H1 (cell line): ENCODE results near the gene FLNA. TPM values are rescaled to one million over a fixed set of nuclear protein-coding genes. Genes with fewer than 3 reads are reported as not detected.

ENCODE experiments used
- BACH1 ChIP-seq: IDR thresholded peaks from 2 replicates; pipeline ENCODE4 v1.6.1; 2012; ENCODE audit warnings: low read length, improper control_type of control experiment
- CTBP2 ChIP-seq: IDR thresholded peaks from 2 replicates; pipeline ENCODE4 v1.7.0; 2011; ENCODE audit warnings: borderline replicate concordance, mild to moderate bottlenecking, moderate library complexity, mixed read lengths, low read length; ENCODE audit not compliant: insufficient read depth, insufficient read length
- CTCF ChIP-seq, 3 experiments: IDR thresholded peaks; 1 replicate in 2 of 3; 2 replicates in 1 of 3; pipeline versions ENCODE4 v1.5.1 to v1.6.1; 2011; ENCODE audit warnings: low read length in 3 of 3, mild to moderate bottlenecking in 3 of 3, inconsistent platforms in 2 of 3, low read depth in 1 of 3, moderate library complexity in 1 of 3; ENCODE audit not compliant: insufficient read depth in 1 of 3; ENCODE audit errors: control extremely low read depth in 1 of 3
- E2F6 ChIP-seq: IDR thresholded peaks from 2 replicates; pipeline ENCODE4 v1.6.1; 2012; ENCODE audit warnings: inconsistent platforms
- MAX ChIP-seq: IDR thresholded peaks from 2 replicates; pipeline ENCODE4 v1.6.1; 2012; ENCODE audit warnings: inconsistent platforms
- TAF1 ChIP-seq: IDR thresholded peaks from 2 replicates; pipeline ENCODE4 v1.6.1; 2011; ENCODE audit warnings: mild to moderate bottlenecking, low read depth, low read length
- polyA plus RNA-seq, 7 experiments: library from polyadenylated mRNA; depleted of rRNA in 3 of 7; stranded (reverse) in 5 of 7; unstranded in 2 of 7; fragments of >200 nt in 5 of 7; fragments of 200-250 nt in 2 of 7; gene quantifications; 1 replicate in 5 of 7; 2 replicates in 1 of 7; 4 replicates in 1 of 7; pipeline versions ENCODE4 v1.2.1 to v1.2.3, GENCODE V29; 2011 to 2013; ENCODE audit warnings: missing spikeins in 2 of 7, mixed read lengths in 2 of 7
- total RNA-seq: library from RNA; stranded (reverse); fragmentation: NEBNext Ultra II Directional; extraction: Animal tissue kit (Norgen Biotek cat#: 25700); gene quantifications from 2 replicates; pipeline ENCODE4 v1.2.1, GENCODE V29; 2021

The FLNA gene
- total and polyA plus RNA-seq, 2 of the 8 experiments (the other 6 are each of a cell fraction or from before 2014, with no cell fraction given): 315 to 925 TPM

- no peak for TF ChIP-seq BACH1
- TF ChIP-seq E2F6: no peak
- TF ChIP-seq CTCF (IDR thresholded peaks at IDR 0.05; ENCODE audit: control extremely low read depth in 1 of 3, insufficient read depth in 1 of 3, low read depth in 1 of 3, low read length in 3 of 3): no peak
- TF ChIP-seq MAX: no peak
- no peak for TF ChIP-seq TAF1
- no peak for TF ChIP-seq CTBP2
- TF ChIP-seq, all 59 proteins: peak for 0
Measured at GRCh38 chrX:154412468-154412867, 38.0 kb upstream of the FLNA start (continued).
